AG04450 (cell line): ENCODE data around the gene CCNB1IP1. TPM values are rescaled to one million over a fixed set of nuclear protein-coding genes. Genes with fewer than 3 reads are reported as not detected.
A peak's percentile ranks its signal among the peaks of the same experiment; 100 is the strongest.

Experiments
- CTCF ChIA-PET: fragments of 300-600, 350-600 bp; formaldehyde crosslinking; extraction: SDS; loops from one replicate; lab custom pipeline; 2022; ENCODE audit warnings: antibody characterized with exemption, inconsistent platforms; lab: Charles Lee
- POLR2A ChIA-PET: fragments of 350-600 bp; formaldehyde crosslinking; extraction: SDS; loops from one replicate; lab custom pipeline; 2021; ENCODE audit warnings: antibody characterized with exemption, inconsistent platforms; lab: Yijun Ruan, JAX
- DNase-seq: peaks from one replicate; pipeline ENCODE4 v3.0.0-alpha.2; 2011; ENCODE audit warnings: low read depth, low spot score
- H3K27ac ChIP-seq: one replicate; pipeline ENCODE4 v1.5.1; 2012; ENCODE audit warnings: low read depth, low read length, control low read depth
- H3K27me3 ChIP-seq: one replicate; pipeline ENCODE4 v1.6.0; 2012; ENCODE audit warnings: low read length; ENCODE audit not compliant: control insufficient read depth, insufficient read depth
- H3K4me3 ChIP-seq: 2 replicates; pipeline ENCODE4 v1.5.1; 2011; ENCODE audit warnings: mild to moderate bottlenecking, low read depth, low read length, control low read depth
- H3K9me3 ChIP-seq: 2 replicates; pipeline ENCODE4 v1.5.1; 2012; ENCODE audit warnings: low read length; ENCODE audit not compliant: control insufficient read depth, insufficient read depth
- polyA plus RNA-seq: library from polyadenylated mRNA; depleted of rRNA; stranded (reverse); fragments of >200 nt; gene quantifications from 2 replicates; pipeline ENCODE4 v1.2.3, GENCODE V29; 2011
- TF ChIP-seq, protein P1 (sequence below): IDR thresholded peaks from 2 replicates; pipeline ENCODE4 v1.5.1; 2011; ENCODE audit warnings: low read depth, low read length, control low read depth, inconsistent platforms

The CCNB1IP1 gene
- polyA plus RNA-seq, 1 experiment, result 69.2 TPM

DNA sequence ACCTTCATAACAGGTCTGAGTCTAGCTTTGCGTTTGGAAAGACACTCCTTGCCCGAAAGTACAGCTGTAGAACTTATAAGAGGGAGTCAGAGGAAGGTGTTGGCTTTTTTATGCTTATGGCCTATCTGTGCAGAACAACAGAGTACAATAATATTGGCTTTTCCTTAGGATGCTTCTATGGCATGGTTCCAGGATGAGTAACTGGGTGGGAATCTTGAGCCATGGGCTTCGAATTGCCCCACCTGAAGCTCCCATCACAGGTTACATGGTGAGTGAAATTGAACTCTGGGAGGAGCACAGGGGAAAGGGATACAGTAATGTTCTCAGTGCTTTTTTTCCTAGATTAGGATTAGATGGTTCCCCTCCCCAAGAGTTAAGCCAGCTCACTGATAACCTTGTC, 23.3 kb upstream of the CCNB1IP1 start:
- TF ChIP-seq, protein P1, sequence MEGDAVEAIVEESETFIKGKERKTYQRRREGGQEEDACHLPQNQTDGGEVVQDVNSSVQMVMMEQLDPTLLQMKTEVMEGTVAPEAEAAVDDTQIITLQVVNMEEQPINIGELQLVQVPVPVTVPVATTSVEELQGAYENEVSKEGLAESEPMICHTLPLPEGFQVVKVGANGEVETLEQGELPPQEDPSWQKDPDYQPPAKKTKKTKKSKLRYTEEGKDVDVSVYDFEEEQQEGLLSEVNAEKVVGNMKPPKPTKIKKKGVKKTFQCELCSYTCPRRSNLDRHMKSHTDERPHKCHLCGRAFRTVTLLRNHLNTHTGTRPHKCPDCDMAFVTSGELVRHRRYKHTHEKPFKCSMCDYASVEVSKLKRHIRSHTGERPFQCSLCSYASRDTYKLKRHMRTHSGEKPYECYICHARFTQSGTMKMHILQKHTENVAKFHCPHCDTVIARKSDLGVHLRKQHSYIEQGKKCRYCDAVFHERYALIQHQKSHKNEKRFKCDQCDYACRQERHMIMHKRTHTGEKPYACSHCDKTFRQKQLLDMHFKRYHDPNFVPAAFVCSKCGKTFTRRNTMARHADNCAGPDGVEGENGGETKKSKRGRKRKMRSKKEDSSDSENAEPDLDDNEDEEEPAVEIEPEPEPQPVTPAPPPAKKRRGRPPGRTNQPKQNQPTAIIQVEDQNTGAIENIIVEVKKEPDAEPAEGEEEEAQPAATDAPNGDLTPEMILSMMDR, result no peak
- DNase-seq, result no peak
- H3K9me3 ChIP-seq, result no peaks in the 10 kb centered on the region
- H3K27me3 ChIP-seq, result no peaks in the 10 kb centered on the region
- ChIA-PET CTCF (interaction anchor here (1.3 to 9.4 kb wide), 2 partner anchors 28 to 59 kb away, joined by 4 to 76 read pairs; no protein-coding TSS in a partner anchor), POLR2A (no interaction called here)
- H3K4me3 ChIP-seq, result no peak overlapping the region
- H3K27ac ChIP-seq, result no peak overlapping the region

DNA sequence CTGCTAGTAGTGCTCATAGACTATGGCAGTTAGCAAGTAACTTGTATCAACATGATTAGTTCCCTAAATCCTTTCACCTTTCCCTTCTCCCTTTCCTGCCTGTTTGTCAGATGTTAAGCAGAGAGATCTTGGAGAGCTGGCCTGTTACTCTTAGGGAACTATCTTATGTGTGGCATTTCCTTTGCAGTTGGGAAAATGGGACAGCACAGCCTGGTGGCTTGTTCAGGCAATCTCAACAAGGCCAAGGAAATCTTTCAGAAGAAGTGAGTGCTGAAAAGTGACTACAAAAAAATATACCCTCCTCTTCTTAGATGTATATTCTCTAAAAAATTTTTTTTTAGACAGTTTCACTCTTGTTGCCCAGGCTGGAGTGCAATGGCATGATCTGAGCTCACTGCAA, 17.8 kb upstream of the CCNB1IP1 start:
- Histone ChIP-seq H3K27me3 (no peaks in the 10 kb centered on the region), H3K27ac (no peak overlapping the region), H3K4me3 (no peak overlapping the region), H3K9me3 (no peaks in the 10 kb centered on the region)
- CTCF ChIA-PET, result interaction anchor here (1.1 to 9.4 kb wide), 2 partner anchors 23 to 63 kb away, joined by 3 to 76 read pairs; no protein-coding TSS in a partner anchor
- TF ChIP-seq, protein P1, result peak; percentile 35
- POLR2A ChIA-PET, result no interaction called here
- DNase-seq, result no peak

DNA sequence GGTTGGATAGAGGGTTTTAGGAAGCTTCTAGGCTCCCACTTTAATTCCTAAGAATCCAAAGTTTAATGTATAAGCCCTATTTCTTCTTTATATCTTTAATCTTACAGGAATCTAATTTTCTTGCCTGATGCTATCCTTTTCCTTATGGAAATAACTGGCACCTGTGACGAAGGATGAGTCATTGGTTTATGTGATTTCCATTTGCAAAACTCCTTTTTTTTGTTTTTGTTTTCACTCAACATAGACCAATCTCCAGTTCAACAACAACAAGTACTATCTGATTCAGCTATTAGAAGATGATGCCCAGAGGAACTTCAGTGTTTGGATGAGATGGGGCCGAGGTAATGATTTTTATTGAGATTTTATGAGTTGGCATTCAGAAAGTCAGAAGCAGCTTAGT, 17.2 kb upstream of the CCNB1IP1 start:
- CTCF ChIA-PET, result interaction anchor here (0.6 to 9.4 kb wide), 4 partner anchors 22 to 65 kb away, joined by 3 to 76 read pairs (median 4); no protein-coding TSS in a partner anchor
- no peak overlapping the region for H3K27ac ChIP-seq
- no peaks in the 10 kb centered on the region for H3K9me3 ChIP-seq
- H3K27me3 ChIP-seq, result no peaks in the 10 kb centered on the region
- TF ChIP-seq, protein P1, result no peak
- POLR2A ChIA-PET, result interaction anchor here (0.7 kb wide), 1 partner anchor 100 kb away, joined by 3 read pairs; no protein-coding TSS in a partner anchor
- H3K4me3 ChIP-seq, result no peak overlapping the region
- no peak for DNase-seq

DNA sequence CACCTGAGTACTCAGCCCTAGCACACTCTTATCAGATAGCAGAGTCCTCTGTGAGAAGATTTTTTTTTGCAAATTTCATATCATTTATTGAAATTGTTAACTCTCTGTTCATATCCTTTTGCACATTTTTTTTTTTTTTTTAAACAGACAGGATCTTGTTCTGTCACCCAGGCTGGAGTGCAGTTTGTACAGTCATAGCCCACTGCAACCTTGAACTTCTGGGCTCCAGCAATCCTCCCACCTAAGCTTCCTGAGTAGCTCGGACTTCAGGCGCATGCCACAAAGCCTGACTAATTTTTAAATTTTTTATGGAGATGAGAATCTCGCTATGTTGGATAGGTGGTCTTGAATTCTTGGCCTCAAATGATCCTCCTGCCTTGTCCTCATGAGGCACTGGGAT, 14.7 kb upstream of the CCNB1IP1 start:
- no peak for DNase-seq
- Histone ChIP-seq H3K9me3 (no peaks in the 10 kb centered on the region), H3K4me3 (no peak overlapping the region), H3K27ac (no peak overlapping the region), H3K27me3 (no peaks in the 10 kb centered on the region)
- CTCF ChIA-PET, result interaction anchor here (0.7 to 9.4 kb wide), 2 partner anchors 19 to 66 kb away, joined by 4 to 76 read pairs; no protein-coding TSS in a partner anchor
- TF ChIP-seq, protein P1, result no peak
- POLR2A ChIA-PET, result no interaction called here

DNA sequence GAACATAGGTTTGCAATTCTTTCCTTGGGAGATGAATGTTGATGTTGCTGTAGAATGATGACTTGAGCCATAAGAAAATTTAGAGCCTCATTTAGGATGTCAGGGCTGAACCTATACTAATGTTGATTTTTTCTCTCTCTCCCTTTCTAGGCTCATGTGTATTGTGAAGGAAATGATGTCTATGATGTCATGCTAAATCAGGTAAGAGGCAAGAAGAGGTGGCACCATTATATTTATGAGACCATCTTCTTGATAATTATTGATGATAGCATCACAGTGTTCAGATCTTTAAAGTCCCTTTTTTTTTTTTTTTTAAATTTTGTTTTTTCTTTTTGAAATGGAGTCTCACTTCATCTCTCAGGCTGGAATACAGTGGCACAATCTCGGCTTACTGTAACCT, 13.6 kb upstream of the CCNB1IP1 start:
- Histone ChIP-seq H3K9me3 (no peaks in the 10 kb centered on the region), H3K27ac (no peak overlapping the region), H3K27me3 (no peaks in the 10 kb centered on the region), H3K4me3 (no peak overlapping the region)
- POLR2A ChIA-PET, result interaction anchor here (0.6 kb wide), 1 partner anchor 117 kb away, joined by 6 read pairs; no protein-coding TSS in a partner anchor
- CTCF ChIA-PET, result interaction anchor here (0.7 to 1.2 kb wide), 2 partner anchors 15 to 19 kb away, joined by 5 to 6 read pairs; no protein-coding TSS in a partner anchor
- TF ChIP-seq, protein P1, result no peak
- no peak for DNase-seq
